Measurements from ENCODE around the gene TRIM66. TPM values are rescaled to one million over a fixed set of nuclear protein-coding genes. Genes with fewer than 3 reads are reported as not detected.

The TRIM66 gene
- total RNA-seq, 1 donor from 2014 or later: 59.5 TPM

DNA sequence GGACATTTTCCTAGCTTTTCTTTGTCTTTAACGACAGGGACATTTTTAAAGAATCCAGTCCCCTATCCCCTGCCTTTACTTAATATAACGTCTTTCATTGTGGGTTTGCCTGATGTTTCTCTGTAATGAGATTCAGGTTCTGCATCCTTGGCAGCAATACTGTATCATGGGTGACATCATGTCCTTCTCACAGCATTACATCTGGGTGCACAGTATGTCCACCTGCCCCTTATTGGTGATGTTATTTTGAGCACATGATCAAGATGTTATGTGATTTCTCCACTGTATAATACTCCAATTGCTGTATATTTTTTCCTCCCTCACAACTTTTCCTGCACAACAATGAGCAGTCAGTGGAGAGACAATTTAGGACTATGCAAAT is 78.8 kb downstream of the TRIM66 start:
- Mint-ChIP-seq H3K4me3 (ENCODE audit: unreplicated experiment) (no peak overlapping the region), H3K27ac (ENCODE audit: unreplicated experiment) (no peak overlapping the region), H3K36me3 (ENCODE audit: unreplicated experiment) (no peaks in the 10 kb centered on the region), H3K4me1 (ENCODE audit: low read depth, unreplicated experiment) (no peaks in the 10 kb centered on the region), H3K9me3 (ENCODE audit: unreplicated experiment) (no peaks in the 10 kb centered on the region), H3K27me3 (ENCODE audit: unreplicated experiment) (peaks cover 2% of the 10 kb centered on the region)
- no peak for DNase-seq
- no peak for TF ChIP-seq CTCF (IDR thresholded peaks at IDR 0.05; ENCODE audit: partially characterized antibody, unreplicated experiment)

DNA sequence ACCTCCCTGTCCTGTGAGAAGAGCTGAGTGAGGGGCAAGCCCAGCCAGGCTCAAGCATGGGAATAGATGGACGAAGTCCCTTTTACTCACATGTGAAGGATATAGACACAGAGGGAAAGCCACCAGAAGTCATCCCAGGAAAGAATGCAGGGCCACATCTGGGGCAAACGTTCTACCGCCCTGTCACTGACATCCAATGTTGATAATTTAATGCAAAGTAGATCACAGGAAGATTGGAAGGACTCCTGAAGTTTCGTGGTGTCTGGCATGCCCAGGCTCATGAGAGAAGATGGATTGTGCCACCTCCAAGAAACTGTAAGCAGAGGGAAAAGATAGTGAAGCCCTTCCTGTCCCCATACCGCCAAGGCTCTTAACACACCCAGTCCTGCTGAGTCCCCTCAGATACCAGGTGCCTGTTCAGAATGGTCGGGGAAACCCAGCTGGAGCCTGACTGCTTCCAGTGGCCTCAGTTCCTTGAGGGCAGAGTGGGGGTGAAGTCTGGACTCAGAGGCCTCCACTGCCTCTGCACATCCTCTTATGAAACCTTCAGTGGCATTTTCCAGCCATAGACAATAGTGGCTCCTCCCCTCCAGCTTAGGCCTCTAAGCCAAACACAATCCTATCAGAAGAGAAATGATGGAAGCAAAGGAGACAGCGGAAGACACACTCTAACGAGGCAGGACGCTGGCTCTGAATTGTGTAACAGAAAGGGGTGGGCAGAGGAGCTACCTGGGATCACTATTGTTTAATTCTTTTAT is 80.9 kb downstream of the TRIM66 start:
- H3K9me3 Mint-ChIP-seq (ENCODE audit: unreplicated experiment): no peaks in the 10 kb centered on the region
- no peak for DNase-seq

DNA sequence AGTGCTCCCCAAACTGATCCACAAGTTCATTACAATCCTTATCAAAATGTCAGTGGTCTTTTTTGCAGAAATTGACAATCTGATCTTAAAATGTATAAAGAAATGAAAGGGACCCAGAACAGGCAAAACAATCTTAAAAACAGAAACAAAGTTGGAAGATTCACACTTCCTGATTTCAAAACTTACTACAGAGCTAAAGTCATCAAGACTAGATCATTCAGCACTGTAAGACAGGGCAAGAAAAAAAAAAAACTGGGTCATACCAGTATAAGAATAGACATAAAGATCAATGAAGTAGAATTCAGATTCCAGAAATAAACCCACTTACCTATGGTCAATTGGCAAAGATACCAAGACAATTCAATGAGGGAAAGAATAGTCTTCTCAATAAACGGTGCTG is 84.0 kb downstream of the TRIM66 start:
- Mint-ChIP-seq H3K36me3 (ENCODE audit: unreplicated experiment) (no peaks in the 10 kb centered on the region), H3K27ac (ENCODE audit: unreplicated experiment) (no peak overlapping the region), H3K27me3 (ENCODE audit: unreplicated experiment) (peaks cover 2% of the 10 kb centered on the region), H3K4me3 (ENCODE audit: unreplicated experiment) (no peak overlapping the region), H3K4me1 (ENCODE audit: low read depth, unreplicated experiment) (peaks cover 2% of the 10 kb centered on the region), H3K9me3 (ENCODE audit: unreplicated experiment) (peaks cover 3% of the 10 kb centered on the region)
- TF ChIP-seq CTCF (IDR thresholded peaks at IDR 0.05; ENCODE audit: partially characterized antibody, unreplicated experiment): no peak
- DNase-seq: no peak

More for the DNA sequence above, 80.9 kb downstream of the TRIM66 start:
- H3K27me3 Mint-ChIP-seq (ENCODE audit: unreplicated experiment): peaks cover 2% of the 10 kb centered on the region
- H3K27ac Mint-ChIP-seq (ENCODE audit: unreplicated experiment): no peak overlapping the region
- H3K4me1 Mint-ChIP-seq (ENCODE audit: low read depth, unreplicated experiment): no peaks in the 10 kb centered on the region
- no peaks in the 10 kb centered on the region for H3K36me3 Mint-ChIP-seq (ENCODE audit: unreplicated experiment)
- H3K4me3 Mint-ChIP-seq (ENCODE audit: unreplicated experiment): no peak overlapping the region
- no peak for TF ChIP-seq CTCF (IDR thresholded peaks at IDR 0.05; ENCODE audit: partially characterized antibody, unreplicated experiment)

GRCh38 chr11:8597182-8597581 is 85.3 kb downstream of the TRIM66 start:
- Mint-ChIP-seq H3K9me3 (ENCODE audit: unreplicated experiment) (peaks cover 3% of the 10 kb centered on the region), H3K4me3 (ENCODE audit: unreplicated experiment) (no peak overlapping the region), H3K27ac (ENCODE audit: unreplicated experiment) (no peak overlapping the region), H3K4me1 (ENCODE audit: low read depth, unreplicated experiment) (peaks cover 2% of the 10 kb centered on the region), H3K36me3 (ENCODE audit: unreplicated experiment) (no peaks in the 10 kb centered on the region), H3K27me3 (ENCODE audit: unreplicated experiment) (peaks cover 2% of the 10 kb centered on the region)
- DNase-seq: no peak
- no peak for TF ChIP-seq CTCF (IDR thresholded peaks at IDR 0.05; ENCODE audit: partially characterized antibody, unreplicated experiment)

GRCh38 chr11:8596504-8597046 is 85.9 kb downstream of the TRIM66 start:
- Mint-ChIP-seq H3K4me1 (ENCODE audit: low read depth, unreplicated experiment) (peaks cover 2% of the 10 kb centered on the region), H3K36me3 (ENCODE audit: unreplicated experiment) (no peaks in the 10 kb centered on the region), H3K4me3 (ENCODE audit: unreplicated experiment) (no peak overlapping the region), H3K27me3 (ENCODE audit: unreplicated experiment) (peaks cover 2% of the 10 kb centered on the region), H3K27ac (ENCODE audit: unreplicated experiment) (no peak overlapping the region), H3K9me3 (ENCODE audit: unreplicated experiment) (peaks cover 3% of the 10 kb centered on the region)
- no peak for DNase-seq
- no peak for TF ChIP-seq CTCF (IDR thresholded peaks at IDR 0.05; ENCODE audit: partially characterized antibody, unreplicated experiment)
